WTC11 (cell line): Measurements from ENCODE around the gene FCSK.

Source experiments
- CREB1 ChIP-seq: sonication (generic); formaldehyde crosslinking; IDR thresholded peaks from 2 replicates; pipeline ENCODE4 v1.8.0; 2023; ENCODE audit warnings: mild to moderate bottlenecking, missing genetic modification reagents
- CTCF ChIP-seq: fragments of 200-600 bp; IDR thresholded peaks from 2 replicates; pipeline ENCODE4 v1.8.0; 2022; ENCODE audit warnings: antibody characterized with exemption
- PRRX2 ChIP-seq: fragments of 250-450 bp; sonication (Bioruptor Pico); IDR thresholded peaks from 2 replicates; pipeline ENCODE4 v1.8.0; 2021; ENCODE audit warnings: mild to moderate bottlenecking

GRCh38 chr16:70421014-70421413, 33.4 kb upstream of the FCSK start:
- TF ChIP-seq PRRX2 (CRISPR knock-in tag): no peak
- TF ChIP-seq CREB1: no peak
- no peak for TF ChIP-seq CTCF
